IMR-90 (cell line): ENCODE results near the gene DUOX1. TPM values are rescaled to one million over a fixed set of nuclear protein-coding genes. Genes with fewer than 3 reads are reported as not detected.

Experiments used
- ATAC-seq: fragments of 200-7000 bp; cut with Tn5 transposase; 2 replicates; pipeline ENCODE4 v1.9.1; 2020; ENCODE audit warnings: low read depth, mild to moderate bottlenecking, moderate library complexity
- BruUV-seq: library from RNA; stranded (reverse); fragments of 400-500 nt; replicated peaks from 2 replicates; lab custom pipeline; 2021; lab: Mats Ljungman, UMichigan
- CTCF ChIA-PET: fragments of 300-600 bp; formaldehyde crosslinking; extraction: SDS; loops from one replicate; lab custom pipeline; 2021; ENCODE audit warnings: antibody characterized with exemption; lab: Yijun Ruan, JAX
- POLR2A ChIA-PET: fragments of 300-600 bp; sonication (Branson Sonifier 250); formaldehyde crosslinking; loops from one replicate; lab custom pipeline; 2022; ENCODE audit warnings: antibody characterized with exemption; ENCODE audit not compliant: unreplicated experiment; lab: Charles Lee
- DNase-seq: peaks from one replicate; pipeline ENCODE4 v3.0.0; 2013
- H2AFZ ChIP-seq: replicated peaks from 2 replicates; pipeline ENCODE3; 2013; ENCODE audit warnings: low read length, mild to moderate bottlenecking; ENCODE audit not compliant: poor library complexity
- H2AK5ac ChIP-seq: 2 replicates; pipeline ENCODE4 v1.6.1; 2013; ENCODE audit warnings: low read depth, low read length, inconsistent platforms
- H2AK9ac ChIP-seq: replicated peaks from 2 replicates; pipeline ENCODE3; 2013; ENCODE audit warnings: mild to moderate bottlenecking, low read depth, low read length, moderate library complexity; ENCODE audit not compliant: poor library complexity
- H2BK120ac ChIP-seq: 2 replicates; pipeline ENCODE4 v1.6.1; 2013; ENCODE audit warnings: low read depth, low read length, inconsistent platforms
- H2BK15ac ChIP-seq: 3 replicates; pipeline ENCODE4 v1.6.1; 2013; ENCODE audit warnings: low read depth, low read length, inconsistent platforms
- H2BK20ac ChIP-seq: 2 replicates; pipeline ENCODE4 v1.6.1; 2013; ENCODE audit warnings: low read depth, mild to moderate bottlenecking, inconsistent platforms, low read length, moderate library complexity
- H2BK5ac ChIP-seq: 2 replicates; pipeline ENCODE4 v1.6.1; 2013; ENCODE audit warnings: mild to moderate bottlenecking, low read depth, low read length, inconsistent platforms; ENCODE audit not compliant: poor library complexity, severe bottlenecking
- H3K14ac ChIP-seq: replicated peaks from 2 replicates; pipeline ENCODE4 v1.6.1; 2013; ENCODE audit warnings: low read depth, low read length, inconsistent platforms
- H3K18ac ChIP-seq: 2 replicates; pipeline ENCODE4 v1.6.1; 2013; ENCODE audit warnings: low read depth, low read length, control low read depth
- H3K23ac ChIP-seq: 2 replicates; pipeline ENCODE4 v1.6.1; 2013; ENCODE audit warnings: low read depth, low read length, inconsistent platforms
- H3K27ac ChIP-seq: 2 replicates; pipeline ENCODE4 v1.5.1; 2013; ENCODE audit warnings: mild to moderate bottlenecking, control low read depth, low read length; ENCODE audit not compliant: insufficient read depth
- H3K27me3 ChIP-seq: 2 replicates; pipeline ENCODE4 v1.6.1; 2013; ENCODE audit warnings: low read length; ENCODE audit not compliant: control insufficient read depth, insufficient read depth
- H3K36me3 ChIP-seq: 2 replicates; pipeline ENCODE4 v1.6.1; 2013; ENCODE audit warnings: low read length, mixed read lengths; ENCODE audit not compliant: control insufficient read depth, insufficient read depth
- H3K4ac ChIP-seq: 2 replicates; pipeline ENCODE4 v1.6.1; 2013; ENCODE audit warnings: low read depth, low read length, inconsistent platforms
- H3K4me1 ChIP-seq: 2 replicates; pipeline ENCODE4 v1.6.1; 2013; ENCODE audit warnings: low read length, mixed read lengths; ENCODE audit not compliant: control insufficient read depth, insufficient read depth
- H3K4me2 ChIP-seq: 2 replicates; pipeline ENCODE4 v1.6.1; 2013; ENCODE audit warnings: low read depth, mild to moderate bottlenecking, control low read depth, low read length, moderate library complexity
- H3K4me3 ChIP-seq: 2 replicates; pipeline ENCODE4 v1.5.1; 2013; ENCODE audit warnings: low read depth, mild to moderate bottlenecking, control low read depth, low read length, moderate library complexity; ENCODE audit not compliant: insufficient read depth
- H3K56ac ChIP-seq: 2 replicates; pipeline ENCODE4 v1.6.1; 2013; ENCODE audit warnings: low read length, inconsistent platforms; ENCODE audit not compliant: insufficient read depth; ENCODE audit errors: extremely low read depth
- H3K79me1 ChIP-seq, 2 experiments: 2 replicates each; pipeline ENCODE4 v1.6.1; 2013; ENCODE audit warnings: low read length in 2 of 2, inconsistent platforms in 1 of 2, low read depth in 1 of 2
- H3K9ac ChIP-seq: 2 replicates; pipeline ENCODE4 v1.6.1; 2013; ENCODE audit warnings: low read depth, low read length, control low read depth
- H3K9me1 ChIP-seq: 2 replicates; pipeline ENCODE4 v1.6.1; 2013; ENCODE audit warnings: low read length, inconsistent platforms; ENCODE audit not compliant: insufficient read depth
- H3K9me3 ChIP-seq: 2 replicates; pipeline ENCODE4 v1.6.1; 2013; ENCODE audit warnings: low read length; ENCODE audit not compliant: control insufficient read depth, insufficient read depth
- H4K20me1 ChIP-seq: 2 replicates; pipeline ENCODE4 v1.6.1; 2013; ENCODE audit warnings: low read length, inconsistent platforms; ENCODE audit not compliant: insufficient read depth
- H4K5ac ChIP-seq: 2 replicates; pipeline ENCODE4 v1.6.1; 2013; ENCODE audit warnings: mild to moderate bottlenecking, low read depth, low read length, control low read depth
- H4K8ac ChIP-seq, 2 experiments: 2 replicates each; pipeline ENCODE4 v1.6.1; 2013; ENCODE audit warnings: low read depth in 2 of 2, low read length in 2 of 2, control low read depth in 1 of 2, inconsistent platforms in 1 of 2
- H4K91ac ChIP-seq: 2 replicates; pipeline ENCODE4 v1.6.1; 2013; ENCODE audit warnings: low read depth, low read length, inconsistent platforms; ENCODE audit not compliant: insufficient read depth
- BHLHE40 ChIP-seq: fragments of 150-350 bp; IDR thresholded peaks from 2 replicates; pipeline ENCODE4 v1.6.1; 2016; ENCODE audit warnings: mild to moderate bottlenecking, low read depth, low read length
- CEBPB ChIP-seq: IDR thresholded peaks from 2 replicates; pipeline ENCODE4 v1.6.1; 2012; ENCODE audit warnings: low read depth, low read length, improper control_type of control experiment
- CHD1 ChIP-seq: IDR thresholded peaks from 2 replicates; pipeline ENCODE4 v1.6.1; 2012; ENCODE audit warnings: low read depth, low read length, improper control_type of control experiment
- FOS ChIP-seq: fragments of 150-350 bp; IDR thresholded peaks from 2 replicates; pipeline ENCODE4 v1.6.1; 2016; ENCODE audit warnings: low read depth, low read length
- MAFK ChIP-seq: IDR thresholded peaks from 2 replicates; pipeline ENCODE4 v1.6.1; 2012; ENCODE audit warnings: low read depth, low read length, improper control_type of control experiment
- MAZ ChIP-seq: IDR thresholded peaks from 2 replicates; pipeline ENCODE4 v1.6.1; 2012; ENCODE audit warnings: low read depth, mild to moderate bottlenecking, low read length, improper control_type of control experiment, moderate library complexity, borderline replicate concordance
- MXI1 ChIP-seq: IDR thresholded peaks from 2 replicates; pipeline ENCODE4 v1.6.1; 2012; ENCODE audit warnings: low read depth, mild to moderate bottlenecking, low read length, moderate library complexity, borderline replicate concordance
- NFE2L2 ChIP-seq: fragments of 150-350 bp; IDR thresholded peaks from 2 replicates; pipeline ENCODE4 v1.6.1; 2016; ENCODE audit warnings: low read depth, mild to moderate bottlenecking, low read length
- POLR2A ChIP-seq: IDR thresholded peaks from 2 replicates; pipeline ENCODE4 v1.6.1; 2012; ENCODE audit warnings: mild to moderate bottlenecking, low read depth, low read length
- RAD21 ChIP-seq: IDR thresholded peaks from 2 replicates; pipeline ENCODE4 v1.6.1; 2012; ENCODE audit warnings: low read length, improper control_type of control experiment
- RCOR1 ChIP-seq: IDR thresholded peaks from 2 replicates; pipeline ENCODE4 v1.6.1; 2012; ENCODE audit warnings: mild to moderate bottlenecking, low read length, improper control_type of control experiment; ENCODE audit not compliant: insufficient replicate concordance
- RFX5 ChIP-seq: IDR thresholded peaks from 2 replicates; pipeline ENCODE4 v1.8.0; 2012; ENCODE audit warnings: low read depth, mild to moderate bottlenecking, low read length, moderate library complexity
- SMC3 ChIP-seq: fragments of 150-350 bp; IDR thresholded peaks from 2 replicates; pipeline ENCODE4 v1.6.1; 2016; ENCODE audit warnings: low read depth, mild to moderate bottlenecking, antibody characterized with exemption, low read length, moderate library complexity
- USF2 ChIP-seq: fragments of 150-350 bp; IDR thresholded peaks from 2 replicates; pipeline ENCODE4 v1.6.1; 2017; ENCODE audit warnings: mild to moderate bottlenecking, antibody characterized with exemption, low read length, low read depth
- WGBS, 2 experiments: methylation state at CpG; one replicate each; pipeline versions ENCODE4 v1.1.5 to v1.1.7; 2013; ENCODE audit warnings: missing lambda C conversion rate in 2 of 2; ENCODE audit not compliant: insufficient read length in 1 of 2; ENCODE audit errors: extremely low coverage in 2 of 2; 5-methylcytosine and 5-hydroxymethylcytosine counted together
- dilution Hi-C: fragments of 300-500 bp; cut with HindIII; formaldehyde crosslinking; loops from one replicate; pipeline ENCODE4 v1.14.3; 2018; ENCODE audit warnings: low sequenced_read_pairs; ENCODE audit not compliant: unreplicated experiment
- in situ Hi-C: fragments of 300-500 bp; cut with MboI; formaldehyde crosslinking; loops from 3 replicates; pipeline ENCODE4 v1.14.3; 2019; ENCODE audit warnings: low sequenced_read_pairs, inconsistent platforms, mixed read lengths
- intact Hi-C: fragments of 100-400 bp; cut with micrococcal nuclease; formaldehyde crosslinking; loops from 2 replicates; pipeline ENCODE4 v1.10.0; 2022
- polyA plus RNA-seq, 3 experiments: library from polyadenylated mRNA; depleted of rRNA; stranded (reverse); fragments of >200 nt; gene quantifications; 2 replicates each; pipeline ENCODE4 v1.2.3, GENCODE V29; 2012; ENCODE audit warnings: low replicate concordance in 1 of 3
- total RNA-seq: library from RNA; depleted of rRNA; stranded (reverse); fragments of >200 nt; gene quantifications from 2 replicates; pipeline ENCODE4 v1.2.3, GENCODE V29; 2012
- TF ChIP-seq, protein P1 (sequence below): conservative IDR thresholded peaks from 2 replicates; pipeline ENCODE4 v1.5.1; 2012; ENCODE audit warnings: mild to moderate bottlenecking, low read depth, low read length, improper control_type of control experiment
- TF ChIP-seq, protein P2 (sequence below): fragments of 150-350 bp; IDR thresholded peaks from 2 replicates; pipeline ENCODE4 v1.6.1; 2016; ENCODE audit warnings: low read depth, mild to moderate bottlenecking, low read length, moderate library complexity, borderline replicate concordance

DUOX1 gene
- total and polyA plus RNA-seq, 2 of the 4 experiments (the other 2 are of a cell fraction) = not detected

- CTCF ChIA-PET = interaction anchor here (2.0 to 3.2 kb wide), 2 partner anchors 44 to 239 kb away, joined by 8 to 27 read pairs; a partner anchor contains a TSS
- no peak overlapping the region for H3K56ac ChIP-seq
- H4K91ac ChIP-seq = no peak overlapping the region
- TF ChIP-seq MAFK (no peak), POLR2A (no peak), USF2 (no peak), RAD21 (no peak), CEBPB (no peak), NFE2L2 (no peak), SMC3 (no peak), FOS (no peak), CHD1 (no peak), RFX5 (no peak), MXI1 (no peak), MAZ (no peak), BHLHE40 (no peak), RCOR1 (no peak)
- TF ChIP-seq, protein P1, sequence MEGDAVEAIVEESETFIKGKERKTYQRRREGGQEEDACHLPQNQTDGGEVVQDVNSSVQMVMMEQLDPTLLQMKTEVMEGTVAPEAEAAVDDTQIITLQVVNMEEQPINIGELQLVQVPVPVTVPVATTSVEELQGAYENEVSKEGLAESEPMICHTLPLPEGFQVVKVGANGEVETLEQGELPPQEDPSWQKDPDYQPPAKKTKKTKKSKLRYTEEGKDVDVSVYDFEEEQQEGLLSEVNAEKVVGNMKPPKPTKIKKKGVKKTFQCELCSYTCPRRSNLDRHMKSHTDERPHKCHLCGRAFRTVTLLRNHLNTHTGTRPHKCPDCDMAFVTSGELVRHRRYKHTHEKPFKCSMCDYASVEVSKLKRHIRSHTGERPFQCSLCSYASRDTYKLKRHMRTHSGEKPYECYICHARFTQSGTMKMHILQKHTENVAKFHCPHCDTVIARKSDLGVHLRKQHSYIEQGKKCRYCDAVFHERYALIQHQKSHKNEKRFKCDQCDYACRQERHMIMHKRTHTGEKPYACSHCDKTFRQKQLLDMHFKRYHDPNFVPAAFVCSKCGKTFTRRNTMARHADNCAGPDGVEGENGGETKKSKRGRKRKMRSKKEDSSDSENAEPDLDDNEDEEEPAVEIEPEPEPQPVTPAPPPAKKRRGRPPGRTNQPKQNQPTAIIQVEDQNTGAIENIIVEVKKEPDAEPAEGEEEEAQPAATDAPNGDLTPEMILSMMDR = no peak
- TF ChIP-seq, protein P2, sequence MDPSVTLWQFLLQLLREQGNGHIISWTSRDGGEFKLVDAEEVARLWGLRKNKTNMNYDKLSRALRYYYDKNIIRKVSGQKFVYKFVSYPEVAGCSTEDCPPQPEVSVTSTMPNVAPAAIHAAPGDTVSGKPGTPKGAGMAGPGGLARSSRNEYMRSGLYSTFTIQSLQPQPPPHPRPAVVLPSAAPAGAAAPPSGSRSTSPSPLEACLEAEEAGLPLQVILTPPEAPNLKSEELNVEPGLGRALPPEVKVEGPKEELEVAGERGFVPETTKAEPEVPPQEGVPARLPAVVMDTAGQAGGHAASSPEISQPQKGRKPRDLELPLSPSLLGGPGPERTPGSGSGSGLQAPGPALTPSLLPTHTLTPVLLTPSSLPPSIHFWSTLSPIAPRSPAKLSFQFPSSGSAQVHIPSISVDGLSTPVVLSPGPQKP = no peak
- no peak overlapping the region for H3K18ac ChIP-seq
- H3K4me1 ChIP-seq = peaks cover 16% of the 10 kb centered on the region
- H3K4me3 ChIP-seq = no peak overlapping the region
- in situ Hi-C loops = loop anchor here (5.0 kb wide), 1 partner anchor 241 kb away; a partner anchor contains a TSS
- no peak overlapping the region for H2BK120ac ChIP-seq
- intact Hi-C loops = no loop called here
- BruUV-seq = no TSS peak
- no peaks in the 10 kb centered on the region for H3K36me3 ChIP-seq
- no peak overlapping the region for H2AK9ac ChIP-seq
- H3K27ac ChIP-seq = no peak overlapping the region
- POLR2A ChIA-PET = no interaction called here
- H3K79me1 ChIP-seq = peaks cover 5 to 20% of the 10 kb centered on the region in 2 experiments
- no peak overlapping the region for H2BK5ac ChIP-seq
- H2BK20ac ChIP-seq = no peak overlapping the region
- no peak for DNase-seq
- H3K14ac ChIP-seq = no peak overlapping the region
- H3K4me2 ChIP-seq = no peak overlapping the region
- no peak overlapping the region for H3K9ac ChIP-seq
- no peak for ATAC-seq
- 93% methylated on average over 10 of the region's 14 CpGs; no CpG with 5 or more reads in 1 of the 2 experiments for WGBS, 2 experiments
- H4K8ac ChIP-seq = no peak overlapping the region
- no peak overlapping the region for H4K5ac ChIP-seq
- H3K9me1 ChIP-seq = peaks cover 12% of the 10 kb centered on the region
- no peak overlapping the region; the same call in 2 of the 3 replicates for H2BK15ac ChIP-seq
- dilution Hi-C loops = no loop called here
- no peaks in the 10 kb centered on the region for H3K27me3 ChIP-seq
- no peaks in the 10 kb centered on the region for H3K9me3 ChIP-seq
- H2AK5ac ChIP-seq = no peak overlapping the region
- no peak overlapping the region for H3K4ac ChIP-seq
- H3K23ac ChIP-seq = no peak overlapping the region
- H4K20me1 ChIP-seq = no peaks in the 10 kb centered on the region
- H2AFZ ChIP-seq = no peak overlapping the region
Measured at GRCh38 chr15:45161666-45162065, 31.9 kb downstream of the DUOX1 start.
